ENCODE data around the gene TENM4.

TENM4 gene

DNA sequence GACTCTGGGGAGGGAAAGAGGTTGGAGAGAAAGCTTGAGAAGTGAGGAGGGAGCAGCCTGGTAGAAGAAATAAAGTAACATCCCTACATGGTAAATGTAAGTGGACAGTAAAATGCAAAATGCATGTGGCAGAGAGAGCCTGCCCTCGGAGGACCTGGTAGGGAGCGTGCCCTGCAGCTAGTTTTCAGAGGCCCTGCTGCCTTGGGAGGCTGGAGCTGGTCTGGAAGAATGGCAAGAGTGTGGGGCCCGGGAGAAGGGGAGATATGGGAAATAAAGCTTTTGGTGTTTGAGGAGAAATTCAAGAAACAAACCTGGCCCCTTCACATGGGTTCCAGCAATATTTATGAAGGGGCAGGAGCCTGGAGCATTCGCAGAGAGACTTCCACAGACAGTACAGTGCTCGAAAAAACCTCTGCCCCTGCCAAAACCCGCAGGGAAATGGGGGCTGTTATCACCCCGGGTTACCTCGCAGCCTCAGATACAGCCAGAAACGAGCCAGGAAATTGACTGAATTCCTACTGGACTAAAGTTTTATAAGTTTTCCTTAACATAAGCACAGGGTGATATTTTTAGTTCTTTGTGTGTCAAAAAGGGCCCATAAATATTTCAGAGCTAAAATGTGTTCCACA is 363.0 kb downstream of the TENM4 start:
- no peak for DNase-seq

DNA sequence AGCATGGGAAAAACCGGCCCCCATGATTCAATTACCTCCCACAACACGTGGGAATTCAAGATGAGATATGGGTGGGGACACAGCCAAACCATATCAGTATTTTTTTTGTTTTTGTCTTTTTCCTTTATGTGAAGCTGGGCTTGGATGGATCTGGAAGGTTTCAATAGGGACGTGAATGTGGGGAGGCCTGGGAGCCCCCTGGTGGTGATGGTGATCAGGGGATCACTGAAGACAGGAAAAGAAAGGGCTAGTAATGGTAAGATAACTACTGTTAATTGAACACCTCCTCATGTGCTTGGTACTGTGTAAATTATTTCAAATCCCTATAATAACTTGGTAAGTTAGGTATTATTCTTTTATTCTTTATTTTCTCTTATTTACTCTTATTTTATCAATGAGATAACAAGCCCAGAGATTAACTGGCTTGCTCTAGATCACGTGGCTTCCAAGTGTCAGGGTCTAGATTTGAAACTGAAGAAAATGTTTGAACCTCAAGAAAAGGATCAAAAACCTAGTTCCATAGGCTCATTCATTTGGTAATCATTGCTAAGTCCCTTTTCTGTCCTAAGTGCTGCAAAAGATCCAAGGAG is 364.2 kb downstream of the TENM4 start:
- no peak for DNase-seq

DNA sequence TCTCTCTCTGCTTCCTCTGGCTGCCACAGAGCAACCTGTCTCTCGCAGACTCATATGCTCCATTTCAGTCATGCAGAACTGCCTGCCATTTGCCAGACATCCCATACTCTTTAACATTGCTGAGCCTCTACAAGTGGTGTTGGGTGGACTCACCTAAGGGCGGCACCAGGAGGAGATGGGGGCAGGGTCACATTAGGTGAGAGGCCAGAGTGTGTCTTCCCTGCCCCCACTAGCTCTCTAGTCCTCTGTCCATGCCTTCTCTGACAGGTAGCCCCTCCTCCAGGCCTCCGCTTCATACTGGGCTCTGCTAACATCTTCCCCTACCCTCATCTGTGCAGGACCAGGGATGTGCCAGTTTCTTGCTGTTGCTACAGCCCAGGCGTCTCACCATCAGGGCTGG is 366.3 kb downstream of the TENM4 start:
- DNase-seq = no peak

DNA sequence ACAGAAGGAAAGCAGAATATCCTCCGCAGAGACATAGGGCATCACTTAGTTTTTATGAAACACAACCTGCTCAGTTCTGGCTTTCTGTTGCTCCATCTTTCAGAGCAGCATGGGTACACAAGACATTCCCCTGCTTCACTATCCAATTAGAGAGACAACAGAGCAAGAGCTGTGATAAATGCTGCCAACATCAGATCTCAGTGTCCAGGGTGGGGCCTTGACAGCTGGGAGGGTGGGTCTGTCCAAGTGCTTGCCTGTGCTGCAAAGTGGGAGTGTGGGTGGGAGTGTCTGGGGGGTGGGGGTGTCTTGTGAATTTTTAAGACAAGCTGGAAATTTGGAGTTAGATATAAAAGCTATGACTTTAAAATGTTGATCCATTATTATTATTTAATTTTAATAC is 369.6 kb downstream of the TENM4 start:
- DNase-seq = no peak

DNA sequence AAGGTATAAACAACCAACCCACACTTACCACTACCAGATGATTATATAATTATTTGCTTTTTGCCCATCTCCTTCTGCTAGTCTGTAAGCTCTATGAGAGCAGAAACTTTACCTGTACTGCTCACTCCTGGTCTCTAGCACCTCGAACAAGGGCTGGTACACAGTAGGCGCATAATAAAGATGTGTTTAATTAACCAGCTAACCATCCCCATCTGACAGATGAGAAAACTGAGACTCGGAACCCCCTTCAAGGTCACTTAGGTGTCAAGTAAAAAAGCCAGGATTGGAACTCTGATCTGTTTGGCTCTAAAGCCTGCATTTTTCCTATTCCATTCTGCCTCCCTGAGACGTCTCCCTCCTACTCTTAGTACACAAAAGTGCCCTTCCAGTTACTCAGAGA is 370.3 kb downstream of the TENM4 start:
- DNase-seq = no peak

DNA sequence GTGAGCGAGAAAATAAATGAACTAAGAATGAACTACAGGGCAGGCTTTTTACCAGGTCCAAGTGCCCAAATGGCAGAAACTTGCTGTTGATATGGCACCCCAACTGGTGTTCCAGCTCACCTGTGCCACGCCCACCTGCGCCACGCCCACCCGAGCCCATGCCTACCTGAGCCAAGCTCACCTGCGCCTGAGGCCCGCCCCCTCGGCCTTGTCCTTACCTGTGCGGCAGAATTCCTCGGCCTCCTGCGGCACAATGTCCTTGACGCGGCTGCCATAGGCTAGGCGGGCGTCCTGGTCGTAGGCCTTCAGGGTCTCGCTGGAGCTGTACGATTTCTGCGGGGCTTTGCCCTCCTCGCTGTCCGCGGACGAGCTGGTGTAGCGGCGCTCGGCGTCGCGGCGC is 371.3 kb downstream of the TENM4 start:
- no peak for DNase-seq

DNA sequence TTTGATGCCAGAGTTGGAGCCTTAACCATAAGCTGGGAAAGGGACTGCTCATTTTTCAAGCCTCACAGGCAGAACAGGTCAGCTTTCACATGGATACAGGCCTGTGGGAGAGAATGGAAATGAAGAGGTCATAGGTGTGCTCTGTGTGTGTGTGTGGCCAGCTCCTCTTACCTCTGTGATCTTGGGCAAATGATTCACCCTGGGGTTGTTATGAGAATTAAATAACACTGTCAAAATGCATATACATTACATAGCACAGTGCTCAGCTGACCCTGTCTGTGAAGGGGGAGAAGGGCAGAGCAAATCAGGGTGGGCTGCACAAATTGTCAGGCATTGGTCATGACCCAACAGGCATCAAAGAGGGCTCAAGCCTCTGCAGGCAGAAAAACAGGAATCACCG is 372.5 kb downstream of the TENM4 start:
- no peak for DNase-seq

DNA sequence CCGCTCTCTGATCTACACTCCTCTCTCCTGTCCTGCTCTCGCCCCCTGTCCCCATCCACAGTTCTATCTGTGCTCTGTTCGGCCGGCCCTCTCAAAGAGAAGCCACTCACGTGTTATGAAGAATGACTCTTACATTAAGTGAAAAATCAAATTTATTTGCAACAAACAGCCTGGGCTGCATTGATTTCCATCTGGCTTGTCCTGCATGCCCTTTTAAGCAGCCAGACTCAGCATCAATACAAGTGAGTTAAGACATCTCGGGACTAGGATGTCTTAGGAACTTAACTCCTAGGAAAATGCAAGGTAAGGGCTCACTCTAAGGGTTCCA is 373.5 kb downstream of the TENM4 start:
- no peak for DNase-seq

DNA sequence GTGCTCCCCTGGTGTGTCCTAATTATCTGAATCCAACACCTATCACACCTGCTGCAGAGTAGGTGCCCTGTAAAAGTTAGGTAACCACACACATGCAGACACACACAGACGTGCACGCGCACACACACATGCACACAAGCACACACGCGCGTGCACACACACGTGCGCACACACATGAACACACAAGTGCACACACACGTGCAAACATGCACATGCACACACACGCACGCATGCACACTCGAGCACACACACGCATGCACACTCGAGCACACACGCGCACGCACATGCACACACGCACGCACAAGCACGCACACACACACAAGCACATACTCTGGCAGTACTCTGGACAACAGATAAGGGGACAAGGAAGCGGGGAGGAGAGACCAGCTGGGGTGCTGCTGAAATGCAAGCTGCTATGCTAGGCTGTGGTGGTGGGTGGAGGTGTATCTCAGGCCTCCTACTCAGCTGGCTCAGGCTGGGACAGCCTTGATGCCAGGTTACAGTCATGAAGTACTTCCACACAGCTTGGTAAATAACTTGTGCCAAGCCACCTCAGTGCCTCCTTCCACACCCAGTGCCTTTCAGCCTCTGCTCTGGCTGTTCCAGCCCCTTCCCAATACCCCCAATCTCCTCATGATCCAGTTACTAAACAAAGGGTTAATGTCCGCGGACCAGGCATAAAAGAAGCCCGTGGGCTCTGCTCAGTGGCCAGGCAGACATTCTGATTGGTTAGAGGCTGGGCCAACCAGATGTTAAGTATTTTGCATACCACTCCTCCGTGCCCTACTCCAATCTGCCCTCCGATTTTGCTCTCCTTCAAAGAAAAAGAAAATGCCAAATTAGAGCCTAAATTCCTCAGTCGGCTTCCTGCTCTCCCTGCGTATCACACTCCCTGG is 374.1 kb downstream of the TENM4 start:
- no peak for DNase-seq

DNA sequence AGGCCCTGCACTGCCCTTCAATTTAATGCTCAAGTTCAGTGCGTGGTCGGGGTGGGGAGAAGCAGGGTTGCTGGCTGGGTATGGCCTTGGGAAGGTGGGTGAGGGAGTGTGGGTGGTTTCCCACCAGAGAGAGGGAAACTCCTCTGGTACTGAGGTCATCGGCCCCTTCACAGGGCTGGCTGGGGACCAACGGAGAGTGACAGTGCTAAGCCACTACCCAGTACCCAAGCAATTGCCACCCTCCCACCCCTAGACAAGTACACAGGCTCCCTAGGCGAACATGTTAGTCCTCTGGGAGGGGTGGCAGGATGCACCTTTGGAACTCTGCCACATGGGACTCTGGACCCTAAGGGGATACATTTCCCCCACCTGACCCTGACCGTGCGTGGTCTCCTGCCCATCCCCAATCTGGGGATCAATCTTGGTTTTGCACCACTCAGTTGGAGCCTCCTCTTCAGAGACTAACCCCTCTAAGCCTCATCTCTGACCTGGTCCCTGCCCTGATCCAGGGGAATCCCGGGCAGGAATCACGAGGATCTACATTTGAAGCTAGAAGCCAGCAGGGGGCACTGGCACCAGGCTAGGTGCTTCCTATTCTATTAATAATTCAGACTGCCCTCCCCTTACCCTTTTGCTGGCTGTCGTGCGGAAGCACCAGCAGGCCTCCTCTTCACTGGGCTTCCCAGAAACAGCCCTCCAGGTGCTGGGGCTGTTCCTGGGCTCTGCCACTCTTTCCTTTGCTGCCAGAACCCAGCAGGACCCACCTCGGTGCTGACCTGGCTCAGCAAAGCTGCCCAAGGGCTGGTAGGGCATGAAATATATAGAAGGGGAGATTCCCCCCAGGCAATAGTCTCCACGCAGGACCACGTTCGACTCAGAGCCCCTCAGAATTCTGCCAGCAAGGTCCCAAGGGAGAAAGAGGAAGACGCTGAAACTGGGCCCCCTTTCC is 377.7 kb downstream of the TENM4 start:
- no peak for DNase-seq

DNA sequence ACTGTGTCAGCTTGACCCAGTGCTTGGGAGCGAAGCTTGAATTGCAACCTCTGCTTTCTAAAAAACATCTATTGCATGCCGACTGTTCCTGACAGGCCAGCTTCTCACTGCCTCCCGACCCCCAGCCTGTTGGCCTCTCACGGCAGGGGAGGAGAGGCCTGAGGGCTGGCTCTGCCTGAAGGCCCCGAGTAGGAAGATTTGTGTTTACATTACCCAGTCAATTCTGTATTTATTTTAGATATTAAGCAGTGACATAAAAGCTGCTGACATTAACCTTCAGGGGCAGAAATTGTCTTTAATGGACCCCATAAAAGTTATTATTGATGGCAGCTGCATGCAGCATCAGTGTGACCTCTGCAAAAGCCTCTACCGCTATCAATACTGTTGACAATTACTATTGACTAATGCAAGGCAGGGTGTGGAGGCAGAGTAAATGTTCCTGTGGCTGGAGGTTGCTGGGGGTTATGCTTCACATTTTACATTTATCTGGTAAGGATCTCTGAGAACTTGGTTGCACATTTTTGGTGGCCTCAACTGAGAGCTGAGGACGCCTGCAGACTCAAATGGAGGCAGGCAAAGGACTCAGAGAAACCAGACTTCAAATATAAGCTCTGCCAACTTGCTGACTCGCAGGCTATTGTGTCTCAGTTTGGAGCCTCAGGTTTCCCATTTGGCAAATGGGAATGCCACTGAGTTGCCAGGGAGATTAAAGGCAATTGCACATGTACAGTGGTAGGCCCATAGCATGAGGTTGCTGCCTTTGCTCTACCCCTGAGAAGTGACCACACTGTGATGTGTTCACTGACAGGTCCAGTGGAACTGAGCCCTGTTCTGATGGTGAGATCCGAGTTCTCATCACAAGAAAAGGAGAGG is 380.5 kb downstream of the TENM4 start:
- no peak for DNase-seq

DNA sequence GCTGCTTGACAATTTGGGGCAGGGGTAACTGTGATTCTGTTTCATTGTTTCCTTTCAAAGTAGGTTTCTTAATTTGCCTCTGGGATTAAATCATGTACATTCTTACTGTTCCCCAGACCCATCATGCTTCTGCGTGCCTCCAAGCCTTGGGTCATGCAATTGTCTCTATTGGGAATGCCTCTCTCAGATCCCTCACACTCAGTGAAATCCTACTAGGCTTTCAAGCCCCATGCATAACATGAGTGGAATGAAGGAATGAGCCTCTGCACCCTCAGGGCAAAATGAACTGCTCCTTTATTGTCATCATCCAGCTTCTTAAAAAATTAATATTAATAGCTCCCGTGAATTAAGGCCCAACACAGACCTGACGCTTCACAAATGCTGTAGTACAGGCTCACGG is 381.7 kb downstream of the TENM4 start:
- DNase-seq = no peak

DNA sequence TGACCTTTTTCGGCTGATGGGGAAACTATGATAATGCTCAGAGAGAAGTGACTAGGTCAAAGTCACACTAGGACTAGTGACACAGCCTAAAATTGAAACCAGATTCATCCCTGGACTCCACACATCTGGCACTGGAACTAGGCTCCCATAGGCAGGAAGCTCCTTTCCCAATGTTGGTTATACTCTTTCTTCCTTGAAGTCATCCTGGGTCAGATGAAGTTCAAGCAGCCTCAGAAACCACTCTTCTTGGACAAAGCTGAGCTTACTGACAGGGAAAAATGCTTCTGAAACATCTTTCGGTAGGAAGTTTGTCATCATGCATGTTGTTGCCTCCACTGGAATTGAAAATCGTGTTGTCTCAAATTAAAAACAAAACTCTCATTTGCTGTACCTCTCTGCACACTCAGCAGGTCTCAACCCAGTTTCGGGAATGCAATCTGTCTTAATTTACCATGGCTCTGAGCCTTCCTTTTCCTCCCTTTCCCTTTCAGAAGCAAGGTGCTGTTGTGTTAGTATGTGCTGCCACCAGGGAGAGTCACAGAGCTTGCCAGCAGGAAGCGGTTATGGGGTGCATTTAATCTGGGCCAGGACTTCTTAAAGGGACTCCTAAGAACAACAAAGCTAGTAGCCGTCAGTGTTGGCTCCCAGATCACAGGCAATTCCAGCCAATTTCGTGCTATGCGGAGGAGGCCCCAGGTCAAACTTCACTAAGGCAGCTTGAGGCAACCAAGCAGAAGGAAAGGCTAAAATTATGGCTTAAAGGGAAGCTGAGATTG is 384.8 kb downstream of the TENM4 start:
- DNase-seq = no peak

DNA sequence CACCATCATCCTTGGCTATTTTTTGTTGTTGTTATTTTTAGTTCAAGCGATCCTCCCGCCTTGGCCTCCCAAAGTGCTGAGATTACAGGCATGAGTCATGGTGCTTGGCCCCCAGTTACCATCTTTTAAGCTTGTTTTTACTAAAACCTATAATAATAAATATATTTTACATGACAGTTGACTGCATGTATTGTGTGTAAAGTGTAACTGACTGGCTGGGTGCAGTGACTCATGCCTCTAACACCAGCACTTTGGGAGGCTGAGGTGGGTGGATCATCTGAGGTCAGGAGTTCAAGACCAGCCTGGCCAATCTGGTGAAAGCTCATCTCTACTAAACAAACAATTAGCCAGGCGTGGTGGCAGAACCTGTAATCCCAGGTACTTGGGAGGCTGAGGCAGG is 386.2 kb downstream of the TENM4 start:
- DNase-seq = no peak

DNA sequence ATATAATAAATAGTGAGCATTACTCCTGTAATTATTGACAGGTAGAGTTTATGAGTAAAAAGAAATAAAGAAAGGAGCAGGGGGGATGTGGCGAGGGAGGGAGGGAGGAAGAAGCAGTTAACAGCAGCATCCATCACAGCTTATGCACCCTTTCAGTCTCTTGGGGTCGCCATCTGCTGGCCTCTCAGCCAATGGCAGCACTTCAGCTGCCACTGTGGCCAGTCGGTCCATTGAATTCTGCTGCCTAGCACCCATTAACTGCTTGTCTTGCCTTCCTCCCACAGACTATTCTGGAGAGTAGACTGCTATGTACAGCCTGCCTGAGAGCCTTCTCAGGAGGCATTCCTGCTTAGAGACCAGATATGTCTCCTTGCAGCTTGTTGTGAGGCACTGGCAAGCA is 388.3 kb downstream of the TENM4 start:
- DNase-seq = no peak

DNA sequence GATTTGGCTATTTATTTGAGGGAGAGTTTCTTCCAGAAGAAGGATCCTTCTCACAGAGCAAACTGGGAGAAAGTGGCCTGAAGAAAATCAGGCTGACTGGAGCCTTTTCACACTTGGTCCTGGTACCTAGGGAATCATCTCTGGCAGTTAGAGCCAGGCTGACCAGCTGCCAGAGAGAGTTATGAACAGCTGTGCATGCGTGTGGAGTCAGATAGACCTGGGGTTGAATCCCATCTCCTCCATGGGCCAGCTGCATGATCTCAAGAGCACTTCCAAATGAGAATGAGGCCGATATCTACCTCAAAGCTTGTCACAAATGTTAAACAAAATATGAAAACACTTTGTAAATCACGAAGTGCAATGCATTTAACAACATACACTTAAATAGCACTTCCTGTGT is 390.0 kb downstream of the TENM4 start:
- no peak for DNase-seq

DNA sequence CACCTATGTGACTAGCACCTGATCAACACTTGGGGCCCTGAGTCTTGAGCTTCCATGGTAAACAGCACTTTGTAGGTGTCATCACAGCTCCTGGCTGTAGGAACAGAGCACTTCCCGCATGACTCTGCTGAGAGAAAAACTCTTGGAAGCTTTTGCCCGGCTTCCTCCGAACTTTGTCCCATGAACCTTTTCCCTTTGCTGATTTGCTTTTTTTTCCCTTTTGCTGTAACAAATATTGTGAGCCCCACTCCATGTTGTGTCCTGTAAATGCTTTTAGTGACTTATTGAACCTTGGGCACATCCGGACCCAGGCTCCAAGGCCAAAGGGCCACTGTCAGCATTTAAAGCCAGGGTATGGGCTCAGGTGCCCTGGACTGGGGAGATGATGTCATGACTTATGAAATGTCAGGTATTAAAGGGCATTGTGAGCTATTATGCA is 391.1 kb downstream of the TENM4 start:
- DNase-seq = no peak

DNA sequence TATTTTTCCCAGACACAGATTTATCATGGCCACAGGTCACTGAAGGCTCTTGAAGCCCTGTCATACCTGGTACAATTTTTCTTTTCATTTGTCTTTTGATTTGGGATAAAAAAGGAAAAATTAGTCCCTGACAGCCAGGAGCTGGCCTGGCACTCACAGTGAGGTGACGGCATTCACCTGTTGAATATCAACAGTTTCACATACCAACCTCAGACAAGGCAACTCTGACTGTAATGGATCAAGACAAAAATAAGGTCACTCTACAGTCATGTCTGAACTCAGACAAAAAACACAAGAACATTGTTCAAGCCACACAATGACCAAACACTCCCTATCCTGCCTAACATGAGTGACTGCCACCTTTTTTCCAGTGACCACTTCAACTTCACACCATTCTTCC is 392.9 kb downstream of the TENM4 start:
- no peak for DNase-seq

DNA sequence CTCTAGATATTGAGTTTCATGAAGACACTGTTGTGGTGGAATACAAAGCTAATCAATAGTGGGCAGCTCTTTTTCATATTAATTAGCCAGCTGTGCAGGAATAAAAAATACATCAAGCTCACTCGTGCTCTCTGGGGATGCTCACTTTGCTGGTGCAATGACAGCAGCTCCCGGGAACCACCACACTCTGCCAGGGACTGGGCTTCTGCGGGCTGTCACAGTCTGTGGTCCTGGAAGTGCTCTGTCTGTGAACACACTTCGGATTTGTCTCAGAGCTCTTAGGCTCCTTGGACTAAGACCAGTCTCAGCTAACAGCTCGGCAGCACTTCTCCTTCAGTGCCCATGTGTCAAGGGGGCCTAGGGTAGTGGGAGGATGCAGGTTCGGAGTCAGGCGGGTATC is 393.5 kb downstream of the TENM4 start:
- DNase-seq = no peak

DNA sequence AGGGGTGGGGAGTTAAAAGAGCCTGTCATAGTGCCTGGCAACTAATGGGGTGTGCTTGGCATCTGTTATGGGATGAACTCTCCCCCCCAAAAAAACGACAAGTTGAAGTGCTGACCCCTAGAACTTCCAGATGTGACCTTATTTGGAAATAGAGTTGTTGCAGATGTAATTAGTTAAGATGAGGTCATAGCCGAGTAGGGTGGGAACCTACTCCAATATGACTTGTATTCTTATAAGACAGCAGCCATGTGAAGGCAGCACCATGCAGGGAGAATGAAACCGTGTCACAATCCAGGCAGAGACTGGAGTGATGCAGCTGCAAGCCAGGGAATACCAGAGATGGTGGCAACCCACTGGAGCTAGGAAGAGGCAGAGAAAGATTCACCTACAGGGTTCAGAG is 394.5 kb downstream of the TENM4 start:
- no peak for DNase-seq

DNA sequence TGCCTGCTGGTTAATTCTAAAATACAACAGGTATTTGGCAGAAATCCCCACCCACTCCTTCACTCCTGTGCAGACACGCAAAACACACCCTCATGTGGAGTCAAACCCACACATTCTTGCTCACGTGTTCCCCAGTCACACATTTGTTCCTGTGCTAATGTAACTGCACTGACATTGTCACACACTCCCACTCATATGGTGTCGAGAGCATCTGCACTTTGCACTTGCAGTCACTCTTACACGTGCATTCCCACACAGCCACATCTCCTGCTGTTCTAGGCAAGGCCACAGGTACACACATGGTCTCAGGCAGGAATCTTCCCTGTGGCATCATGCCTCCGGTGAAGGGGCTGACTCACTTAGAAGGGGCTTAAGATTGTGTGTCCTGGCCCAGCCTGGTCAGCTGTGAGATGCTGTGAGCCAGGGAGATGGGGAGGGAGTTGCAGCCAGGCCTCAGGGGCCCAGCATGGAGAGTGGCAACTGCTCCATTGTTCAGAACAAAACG is 395.0 kb downstream of the TENM4 start:
- DNase-seq = no peak

Data from activated naive CD4-positive, alpha-beta T cell treated with anti-CD3 and anti-CD28 coated beads, Interleukin-2, amount 50 U/mL, for 16 hours (primary cell).